SU-DHL-6 (cell line): ENCODE results near the gene NAPSA.

Experiments
- EZH2phosphoT487 ChIP-seq: fragments of 200-600 bp; sonication (generic), shearing (Covaris generic); conservative IDR thresholded peaks from 2 replicates; pipeline ENCODE4 v1.6.1; 2018; ENCODE audit warnings: mild to moderate bottlenecking, antibody characterized with exemption, low read length, moderate library complexity, mixed read lengths
- TF ChIP-seq, protein P1 (sequence below): fragments of 200-600 bp; sonication (generic); IDR thresholded peaks from one replicate; pipeline ENCODE4 v1.5.1; 2017; ENCODE audit warnings: antibody characterized with exemption, mild to moderate bottlenecking, low read length, moderate library complexity; ENCODE audit not compliant: insufficient read depth, poor library complexity, severe bottlenecking

DNA sequence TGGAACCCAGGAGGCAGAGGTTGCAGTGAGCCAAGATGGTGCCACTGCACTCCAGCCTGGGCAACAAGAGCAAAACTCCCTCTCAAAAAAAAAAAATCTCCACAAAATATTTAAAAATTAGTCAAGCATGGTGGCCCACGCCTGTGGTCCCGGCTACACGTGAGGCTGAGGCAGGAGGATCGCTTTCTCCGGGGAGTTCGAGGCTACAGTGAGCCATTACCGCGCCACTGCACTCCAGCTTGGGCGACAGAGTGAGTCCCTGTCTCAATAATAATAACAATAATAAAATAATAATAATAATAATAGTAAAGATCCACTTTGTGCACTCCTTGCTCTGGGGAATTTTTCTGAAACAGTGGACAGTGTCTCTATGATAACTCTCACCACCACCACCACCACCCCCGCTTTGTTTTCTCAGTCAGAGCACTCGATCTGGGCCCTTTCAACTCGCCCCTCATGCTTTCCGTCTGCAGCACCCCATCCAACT is 8.7 kb downstream of the NAPSA start:
- TF ChIP-seq, protein P1, sequence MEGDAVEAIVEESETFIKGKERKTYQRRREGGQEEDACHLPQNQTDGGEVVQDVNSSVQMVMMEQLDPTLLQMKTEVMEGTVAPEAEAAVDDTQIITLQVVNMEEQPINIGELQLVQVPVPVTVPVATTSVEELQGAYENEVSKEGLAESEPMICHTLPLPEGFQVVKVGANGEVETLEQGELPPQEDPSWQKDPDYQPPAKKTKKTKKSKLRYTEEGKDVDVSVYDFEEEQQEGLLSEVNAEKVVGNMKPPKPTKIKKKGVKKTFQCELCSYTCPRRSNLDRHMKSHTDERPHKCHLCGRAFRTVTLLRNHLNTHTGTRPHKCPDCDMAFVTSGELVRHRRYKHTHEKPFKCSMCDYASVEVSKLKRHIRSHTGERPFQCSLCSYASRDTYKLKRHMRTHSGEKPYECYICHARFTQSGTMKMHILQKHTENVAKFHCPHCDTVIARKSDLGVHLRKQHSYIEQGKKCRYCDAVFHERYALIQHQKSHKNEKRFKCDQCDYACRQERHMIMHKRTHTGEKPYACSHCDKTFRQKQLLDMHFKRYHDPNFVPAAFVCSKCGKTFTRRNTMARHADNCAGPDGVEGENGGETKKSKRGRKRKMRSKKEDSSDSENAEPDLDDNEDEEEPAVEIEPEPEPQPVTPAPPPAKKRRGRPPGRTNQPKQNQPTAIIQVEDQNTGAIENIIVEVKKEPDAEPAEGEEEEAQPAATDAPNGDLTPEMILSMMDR = no peak
- TF ChIP-seq EZH2phosphoT487 = no peak
